ENCODE measurements around the gene TSPAN10. TPM values are rescaled to one million over a fixed set of nuclear protein-coding genes. Genes with fewer than 3 reads are reported as not detected.

Gene TSPAN10
- polyA plus RNA-seq, 1 donor from 2014 or later = not detected

DNA sequence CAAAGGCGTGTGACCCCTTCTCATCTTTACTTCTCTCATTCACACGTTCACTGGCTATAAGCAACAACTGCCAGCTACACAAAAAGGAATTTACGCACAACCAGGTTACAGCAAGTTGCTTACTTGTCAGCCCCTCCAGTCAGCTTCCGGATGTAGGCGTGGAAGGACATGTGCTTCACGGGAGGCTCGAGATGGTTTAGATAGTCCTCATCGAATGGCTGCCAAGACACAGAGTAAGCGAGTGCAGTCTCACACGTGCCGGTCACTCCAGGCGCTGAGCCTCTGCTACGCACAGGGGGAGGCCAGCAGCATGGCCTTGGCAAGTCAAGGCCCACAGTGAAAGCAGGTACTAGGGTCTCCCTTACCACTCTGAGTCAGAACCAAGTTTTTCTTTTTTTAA lies 28.4 kb upstream of the TSPAN10 start:
- peaks cover 8% of the 10 kb centered on the region for H3K36me3 ChIP-seq (ENCODE audit: insufficient read depth, low read length)
- H3K27ac ChIP-seq (ENCODE audit: low read length) = no peak overlapping the region
- H3K4me2 ChIP-seq (ENCODE audit: low read length) = no peak overlapping the region
- H3K9ac ChIP-seq (ENCODE audit: low read length) = no peak overlapping the region
- no peaks in the 10 kb centered on the region for H4K20me1 ChIP-seq (ENCODE audit: insufficient read depth)
- no peaks in the 10 kb centered on the region for H3K9me2 ChIP-seq (ENCODE audit: insufficient read depth, low read length)
- H2AFZ ChIP-seq (ENCODE audit: low read depth, low read length) = no peak overlapping the region
- H3K27me3 ChIP-seq (ENCODE audit: insufficient read depth, low read depth, low read length) = no peaks in the 10 kb centered on the region
- no peak overlapping the region for H3K4me3 ChIP-seq (ENCODE audit: low read length)
- H3K79me2 ChIP-seq (replicated peaks; ENCODE audit: insufficient read depth, low read length) = no peaks in the 10 kb centered on the region
- TF ChIP-seq SMC3 (conservative IDR thresholded peaks at IDR 0.05; ENCODE audit: poor library complexity) (no peak), EZH2 (IDR thresholded peaks at IDR 0.05; ENCODE audit: borderline replicate concordance, insufficient read depth, low read length, poor library complexity, severe bottlenecking) (no peak), POLR2AphosphoS5 (IDR thresholded peaks at IDR 0.05) (no peak), EP300 (conservative IDR thresholded peaks at IDR 0.05; ENCODE audit: poor library complexity, severe bottlenecking) (no peak), RAD21 (conservative IDR thresholded peaks at IDR 0.05) (no peak), TAF1 (IDR thresholded peaks at IDR 0.05; ENCODE audit: low read depth) (no peak), MXI1 (conservative IDR thresholded peaks at IDR 0.05; ENCODE audit: poor library complexity, severe bottlenecking) (no peak)
- TF ChIP-seq, protein P1, sequence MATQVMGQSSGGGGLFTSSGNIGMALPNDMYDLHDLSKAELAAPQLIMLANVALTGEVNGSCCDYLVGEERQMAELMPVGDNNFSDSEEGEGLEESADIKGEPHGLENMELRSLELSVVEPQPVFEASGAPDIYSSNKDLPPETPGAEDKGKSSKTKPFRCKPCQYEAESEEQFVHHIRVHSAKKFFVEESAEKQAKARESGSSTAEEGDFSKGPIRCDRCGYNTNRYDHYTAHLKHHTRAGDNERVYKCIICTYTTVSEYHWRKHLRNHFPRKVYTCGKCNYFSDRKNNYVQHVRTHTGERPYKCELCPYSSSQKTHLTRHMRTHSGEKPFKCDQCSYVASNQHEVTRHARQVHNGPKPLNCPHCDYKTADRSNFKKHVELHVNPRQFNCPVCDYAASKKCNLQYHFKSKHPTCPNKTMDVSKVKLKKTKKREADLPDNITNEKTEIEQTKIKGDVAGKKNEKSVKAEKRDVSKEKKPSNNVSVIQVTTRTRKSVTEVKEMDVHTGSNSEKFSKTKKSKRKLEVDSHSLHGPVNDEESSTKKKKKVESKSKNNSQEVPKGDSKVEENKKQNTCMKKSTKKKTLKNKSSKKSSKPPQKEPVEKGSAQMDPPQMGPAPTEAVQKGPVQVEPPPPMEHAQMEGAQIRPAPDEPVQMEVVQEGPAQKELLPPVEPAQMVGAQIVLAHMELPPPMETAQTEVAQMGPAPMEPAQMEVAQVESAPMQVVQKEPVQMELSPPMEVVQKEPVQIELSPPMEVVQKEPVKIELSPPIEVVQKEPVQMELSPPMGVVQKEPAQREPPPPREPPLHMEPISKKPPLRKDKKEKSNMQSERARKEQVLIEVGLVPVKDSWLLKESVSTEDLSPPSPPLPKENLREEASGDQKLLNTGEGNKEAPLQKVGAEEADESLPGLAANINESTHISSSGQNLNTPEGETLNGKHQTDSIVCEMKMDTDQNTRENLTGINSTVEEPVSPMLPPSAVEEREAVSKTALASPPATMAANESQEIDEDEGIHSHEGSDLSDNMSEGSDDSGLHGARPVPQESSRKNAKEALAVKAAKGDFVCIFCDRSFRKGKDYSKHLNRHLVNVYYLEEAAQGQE (IDR thresholded peaks at IDR 0.05; ENCODE audit: borderline replicate concordance) = no peak
- TF ChIP-seq, protein P2, sequence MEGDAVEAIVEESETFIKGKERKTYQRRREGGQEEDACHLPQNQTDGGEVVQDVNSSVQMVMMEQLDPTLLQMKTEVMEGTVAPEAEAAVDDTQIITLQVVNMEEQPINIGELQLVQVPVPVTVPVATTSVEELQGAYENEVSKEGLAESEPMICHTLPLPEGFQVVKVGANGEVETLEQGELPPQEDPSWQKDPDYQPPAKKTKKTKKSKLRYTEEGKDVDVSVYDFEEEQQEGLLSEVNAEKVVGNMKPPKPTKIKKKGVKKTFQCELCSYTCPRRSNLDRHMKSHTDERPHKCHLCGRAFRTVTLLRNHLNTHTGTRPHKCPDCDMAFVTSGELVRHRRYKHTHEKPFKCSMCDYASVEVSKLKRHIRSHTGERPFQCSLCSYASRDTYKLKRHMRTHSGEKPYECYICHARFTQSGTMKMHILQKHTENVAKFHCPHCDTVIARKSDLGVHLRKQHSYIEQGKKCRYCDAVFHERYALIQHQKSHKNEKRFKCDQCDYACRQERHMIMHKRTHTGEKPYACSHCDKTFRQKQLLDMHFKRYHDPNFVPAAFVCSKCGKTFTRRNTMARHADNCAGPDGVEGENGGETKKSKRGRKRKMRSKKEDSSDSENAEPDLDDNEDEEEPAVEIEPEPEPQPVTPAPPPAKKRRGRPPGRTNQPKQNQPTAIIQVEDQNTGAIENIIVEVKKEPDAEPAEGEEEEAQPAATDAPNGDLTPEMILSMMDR (IDR thresholded peaks at IDR 0.05; ENCODE audit: poor library complexity, severe bottlenecking) = no peak
- no peaks in the 10 kb centered on the region for H3K9me3 ChIP-seq (ENCODE audit: low read length)
- no peaks in the 10 kb centered on the region for H3F3A ChIP-seq (ENCODE audit: insufficient read depth, low read length, poor library complexity, severe bottlenecking)

DNA sequence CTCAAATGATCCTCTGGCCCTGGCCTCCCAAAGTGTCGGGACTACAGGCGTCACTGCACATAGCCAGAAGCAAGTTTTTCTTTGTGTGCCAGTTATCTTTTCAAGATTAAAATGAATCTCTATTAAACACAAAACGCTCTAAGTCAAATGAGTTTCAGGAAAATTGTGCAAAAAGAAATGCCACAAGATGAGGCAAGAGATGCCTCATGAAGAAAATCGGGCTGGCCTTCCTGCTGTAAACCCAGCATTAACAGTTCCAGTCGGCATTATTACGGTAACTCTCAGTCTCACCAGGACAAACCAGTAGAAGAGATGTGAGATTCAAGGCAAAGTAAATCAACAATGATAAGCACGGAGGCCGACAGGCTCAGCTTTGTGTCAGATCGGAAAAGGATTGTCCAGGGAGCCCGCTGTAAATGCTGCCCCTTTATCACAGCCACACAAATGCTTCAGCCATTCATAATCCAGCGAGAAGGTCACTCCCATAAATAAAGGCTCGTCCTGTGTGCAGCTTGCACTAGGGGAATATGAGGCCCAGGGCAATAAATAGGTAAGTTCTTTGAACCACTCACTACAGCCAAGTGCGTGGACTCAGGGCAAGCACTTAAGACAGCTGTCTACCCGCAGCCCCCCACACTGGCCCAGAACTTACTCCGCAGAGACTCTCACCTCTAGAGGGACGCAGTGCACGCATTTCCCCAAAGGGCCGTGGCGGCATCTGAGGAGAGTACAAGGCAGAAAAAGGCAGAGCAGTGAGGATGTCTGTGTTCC lies 27.3 kb upstream of the TSPAN10 start:
- no peak overlapping the region for H2AFZ ChIP-seq (ENCODE audit: low read depth, low read length)
- TF ChIP-seq POLR2AphosphoS5 (IDR thresholded peaks at IDR 0.05) (no peak), EZH2 (IDR thresholded peaks at IDR 0.05; ENCODE audit: borderline replicate concordance, insufficient read depth, low read length, poor library complexity, severe bottlenecking) (no peak), EP300 (conservative IDR thresholded peaks at IDR 0.05; ENCODE audit: poor library complexity, severe bottlenecking) (no peak), RAD21 (conservative IDR thresholded peaks at IDR 0.05) (no peak), SMC3 (conservative IDR thresholded peaks at IDR 0.05; ENCODE audit: poor library complexity) (no peak), MXI1 (conservative IDR thresholded peaks at IDR 0.05; ENCODE audit: poor library complexity, severe bottlenecking) (no peak), TAF1 (IDR thresholded peaks at IDR 0.05; ENCODE audit: low read depth) (no peak)
- TF ChIP-seq, protein P1 (IDR thresholded peaks at IDR 0.05; ENCODE audit: borderline replicate concordance) = no peak
- TF ChIP-seq, protein P2 (IDR thresholded peaks at IDR 0.05; ENCODE audit: poor library complexity, severe bottlenecking) = no peak
- H4K20me1 ChIP-seq (ENCODE audit: insufficient read depth) = no peaks in the 10 kb centered on the region
- H3F3A ChIP-seq (ENCODE audit: insufficient read depth, low read length, poor library complexity, severe bottlenecking) = no peaks in the 10 kb centered on the region
- no peak overlapping the region for H3K4me3 ChIP-seq (ENCODE audit: low read length)
- no peaks in the 10 kb centered on the region for H3K9me2 ChIP-seq (ENCODE audit: insufficient read depth, low read length)
- H3K27ac ChIP-seq (ENCODE audit: low read length) = no peak overlapping the region
- H3K9me3 ChIP-seq (ENCODE audit: low read length) = no peaks in the 10 kb centered on the region
- H3K79me2 ChIP-seq (replicated peaks; ENCODE audit: insufficient read depth, low read length) = no peaks in the 10 kb centered on the region
- H3K36me3 ChIP-seq (ENCODE audit: insufficient read depth, low read length) = peaks cover 8% of the 10 kb centered on the region
- H3K27me3 ChIP-seq (ENCODE audit: insufficient read depth, low read depth, low read length) = no peaks in the 10 kb centered on the region
- no peak overlapping the region for H3K9ac ChIP-seq (ENCODE audit: low read length)
- H3K4me2 ChIP-seq (ENCODE audit: low read length) = no peak overlapping the region

Data from neural cell (in vitro differentiated cells).